ENCODE measurements around the gene CRYGS. TPM values are rescaled to one million over a fixed set of nuclear protein-coding genes. Genes with fewer than 3 reads are reported as not detected.

CRYGS gene
- total and polyA plus RNA-seq, 2 experiments from 2014 or later = 2.0 to 2.9 TPM

GRCh38 chr3:186567072-186567921, 23.1 kb upstream of the CRYGS start, which contains the start of gene TBCCD1:
Gene TBCCD1, minus strand, starts transcription at chr3:186567339. Its CDS starts 3,010 bp downstream, at chr3:186564329.
- Mint-ChIP-seq H3K9me3 (no peaks in the 10 kb centered on the region), H3K4me1 (peaks cover 21% of the 10 kb centered on the region), H3K27ac (peak within 1 kb of the TSS; percentile 94), H3K4me3 (peak within 1 kb of the TSS; percentile 80), H3K36me3 (ENCODE audit: low read depth) (0 out of 3 replicates have a peak, but pooled peaks cover 3% of the 10 kb centered on the region), H3K27me3 (ENCODE audit: insufficient read depth, low read depth, poor library complexity) (peaks cover 7% of the 10 kb centered on the region)
- H3K27ac ChIP-seq (ENCODE audit: low read depth) = peak within 1 kb of the TSS; percentile 85
- peak within 1 kb of the TSS; percentile 87 for H3K4me2 ChIP-seq
- 0 out of 2 replicates have a peak, but pooled peaks cover 8% of the 10 kb centered on the region for H4K20me1 ChIP-seq (replicated peaks; ENCODE audit: insufficient read depth)
- H3K79me2 ChIP-seq (replicated peaks; ENCODE audit: insufficient read depth) = peaks cover 20% of the 10 kb centered on the region
- H3K4me3 ChIP-seq = peak within 1 kb of the TSS; percentile 96
- H3K27me3 ChIP-seq (ENCODE audit: insufficient read depth) = no peaks in the 10 kb centered on the region
- H3F3A ChIP-seq (replicated peaks; ENCODE audit: low read depth) = peaks cover 2% of the 10 kb centered on the region; the same call in 1 of the 2 replicates
- DNase-seq (ENCODE audit: low spot score) (peak; percentile 89), ATAC-seq (peak; percentile 77)
- no peaks in the 10 kb centered on the region for H3K9me2 ChIP-seq (ENCODE audit: insufficient read depth)
- TF ChIP-seq ETS1 (IDR thresholded peaks at IDR 0.05) (0 out of 2 replicates have a peak, but pooled peaks have one; percentile 31), POLR2AphosphoS5 (IDR thresholded peaks at IDR 0.05; ENCODE audit: low read depth) (peak; percentile 89), EZH2phosphoT487 (IDR thresholded peaks at IDR 0.05; ENCODE audit: unreplicated experiment) (no peak), EZH2 (IDR thresholded peaks at IDR 0.05; ENCODE audit: low read depth, unreplicated experiment) (no peak), CREB1 (CRISPR knock-in tag; IDR thresholded peaks at IDR 0.05; ENCODE audit: low read depth) (peak; percentile 25; the same call in 1 of the 2 replicates), NANOG (IDR thresholded peaks at IDR 0.05; ENCODE audit: borderline replicate concordance) (no peak)
- TF ChIP-seq, protein P1, sequence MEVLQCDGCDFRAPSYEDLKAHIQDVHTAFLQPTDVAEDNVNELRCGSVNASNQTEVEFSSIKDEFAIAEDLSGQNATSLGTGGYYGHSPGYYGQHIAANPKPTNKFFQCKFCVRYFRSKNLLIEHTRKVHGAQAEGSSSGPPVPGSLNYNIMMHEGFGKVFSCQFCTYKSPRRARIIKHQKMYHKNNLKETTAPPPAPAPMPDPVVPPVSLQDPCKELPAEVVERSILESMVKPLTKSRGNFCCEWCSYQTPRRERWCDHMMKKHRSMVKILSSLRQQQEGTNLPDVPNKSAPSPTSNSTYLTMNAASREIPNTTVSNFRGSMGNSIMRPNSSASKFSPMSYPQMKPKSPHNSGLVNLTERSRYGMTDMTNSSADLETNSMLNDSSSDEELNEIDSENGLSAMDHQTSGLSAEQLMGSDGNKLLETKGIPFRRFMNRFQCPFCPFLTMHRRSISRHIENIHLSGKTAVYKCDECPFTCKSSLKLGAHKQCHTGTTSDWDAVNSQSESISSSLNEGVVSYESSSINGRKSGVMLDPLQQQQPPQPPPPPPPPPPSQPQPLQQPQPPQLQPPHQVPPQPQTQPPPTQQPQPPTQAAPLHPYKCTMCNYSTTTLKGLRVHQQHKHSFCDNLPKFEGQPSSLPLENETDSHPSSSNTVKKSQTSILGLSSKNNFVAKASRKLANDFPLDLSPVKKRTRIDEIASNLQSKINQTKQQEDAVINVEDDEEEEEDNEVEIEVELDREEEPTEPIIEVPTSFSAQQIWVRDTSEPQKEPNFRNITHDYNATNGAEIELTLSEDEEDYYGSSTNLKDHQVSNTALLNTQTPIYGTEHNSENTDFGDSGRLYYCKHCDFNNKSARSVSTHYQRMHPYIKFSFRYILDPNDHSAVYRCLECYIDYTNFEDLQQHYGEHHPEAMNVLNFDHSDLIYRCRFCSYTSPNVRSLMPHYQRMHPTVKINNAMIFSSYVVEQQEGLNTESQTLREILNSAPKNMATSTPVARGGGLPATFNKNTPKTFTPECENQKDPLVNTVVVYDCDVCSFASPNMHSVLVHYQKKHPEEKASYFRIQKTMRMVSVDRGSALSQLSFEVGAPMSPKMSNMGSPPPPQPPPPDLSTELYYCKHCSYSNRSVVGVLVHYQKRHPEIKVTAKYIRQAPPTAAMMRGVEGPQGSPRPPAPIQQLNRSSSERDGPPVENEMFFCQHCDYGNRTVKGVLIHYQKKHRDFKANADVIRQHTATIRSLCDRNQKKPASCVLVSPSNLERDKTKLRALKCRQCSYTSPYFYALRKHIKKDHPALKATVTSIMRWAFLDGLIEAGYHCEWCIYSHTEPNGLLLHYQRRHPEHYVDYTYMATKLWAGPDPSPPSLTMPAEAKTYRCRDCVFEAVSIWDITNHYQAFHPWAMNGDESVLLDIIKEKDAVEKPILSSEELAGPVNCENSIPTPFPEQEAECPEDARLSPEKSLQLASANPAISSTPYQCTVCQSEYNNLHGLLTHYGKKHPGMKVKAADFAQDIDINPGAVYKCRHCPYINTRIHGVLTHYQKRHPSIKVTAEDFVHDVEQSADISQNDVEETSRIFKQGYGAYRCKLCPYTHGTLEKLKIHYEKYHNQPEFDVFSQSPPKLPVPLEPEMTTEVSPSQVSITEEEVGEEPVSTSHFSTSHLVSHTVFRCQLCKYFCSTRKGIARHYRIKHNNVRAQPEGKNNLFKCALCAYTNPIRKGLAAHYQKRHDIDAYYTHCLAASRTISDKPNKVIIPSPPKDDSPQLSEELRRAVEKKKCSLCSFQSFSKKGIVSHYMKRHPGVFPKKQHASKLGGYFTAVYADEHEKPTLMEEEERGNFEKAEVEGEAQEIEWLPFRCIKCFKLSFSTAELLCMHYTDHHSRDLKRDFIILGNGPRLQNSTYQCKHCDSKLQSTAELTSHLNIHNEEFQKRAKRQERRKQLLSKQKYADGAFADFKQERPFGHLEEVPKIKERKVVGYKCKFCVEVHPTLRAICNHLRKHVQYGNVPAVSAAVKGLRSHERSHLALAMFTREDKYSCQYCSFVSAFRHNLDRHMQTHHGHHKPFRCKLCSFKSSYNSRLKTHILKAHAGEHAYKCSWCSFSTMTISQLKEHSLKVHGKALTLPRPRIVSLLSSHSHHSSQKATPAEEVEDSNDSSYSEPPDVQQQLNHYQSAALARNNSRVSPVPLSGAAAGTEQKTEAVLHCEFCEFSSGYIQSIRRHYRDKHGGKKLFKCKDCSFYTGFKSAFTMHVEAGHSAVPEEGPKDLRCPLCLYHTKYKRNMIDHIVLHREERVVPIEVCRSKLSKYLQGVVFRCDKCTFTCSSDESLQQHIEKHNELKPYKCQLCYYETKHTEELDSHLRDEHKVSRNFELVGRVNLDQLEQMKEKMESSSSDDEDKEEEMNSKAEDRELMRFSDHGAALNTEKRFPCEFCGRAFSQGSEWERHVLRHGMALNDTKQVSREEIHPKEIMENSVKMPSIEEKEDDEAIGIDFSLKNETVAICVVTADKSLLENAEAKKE (CRISPR knock-in tag; IDR thresholded peaks at IDR 0.05) = no peak
- H3K4me1 ChIP-seq (ENCODE audit: insufficient read depth) = peaks cover 25% of the 10 kb centered on the region
- peak within 1 kb of the TSS; percentile 97 for H2AFZ ChIP-seq
- peaks cover 9% of the 10 kb centered on the region for H3K36me3 ChIP-seq (ENCODE audit: insufficient read depth)

All from GM23338 (cell line).